GM10266 (cell line): ENCODE data around the gene NAV2.
"Not testable (repeated sequence)": the region's sequence is repeated elsewhere in the genome, so short reads cannot be mapped to it uniquely, and the experiment has no call there.

Source experiments
- DNase-seq: peaks from one replicate; pipeline ENCODE4 v3.0.0; 2012; ENCODE audit errors: extremely low spot score
- TF ChIP-seq, protein P1 (sequence below): IDR thresholded peaks from 2 replicates; pipeline ENCODE4 v1.5.1; 2012; ENCODE audit warnings: mild to moderate bottlenecking, low read depth; ENCODE audit not compliant: control insufficient read depth, insufficient read depth; ENCODE audit errors: missing control alignments

NAV2 gene

DNA sequence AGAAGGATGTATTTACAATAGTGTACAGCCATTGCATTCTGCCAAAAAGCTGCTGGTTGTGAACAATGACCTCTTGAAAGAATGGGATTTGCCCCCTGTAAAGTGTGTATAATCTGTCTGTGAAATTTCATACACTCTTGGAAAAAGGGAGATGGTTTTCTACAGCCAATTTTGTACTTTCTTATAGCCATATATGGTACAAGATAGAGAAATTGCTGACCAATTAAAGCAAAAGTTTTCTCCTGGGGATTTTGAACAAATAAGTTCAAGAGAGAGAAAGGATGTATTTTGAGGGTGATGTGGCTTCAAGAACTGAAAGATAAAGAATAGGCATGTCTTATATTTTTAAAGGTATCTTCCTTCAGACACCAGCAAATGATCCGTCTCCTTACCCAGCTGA is 211.0 kb downstream of the NAV2 start:
- TF ChIP-seq, protein P1, sequence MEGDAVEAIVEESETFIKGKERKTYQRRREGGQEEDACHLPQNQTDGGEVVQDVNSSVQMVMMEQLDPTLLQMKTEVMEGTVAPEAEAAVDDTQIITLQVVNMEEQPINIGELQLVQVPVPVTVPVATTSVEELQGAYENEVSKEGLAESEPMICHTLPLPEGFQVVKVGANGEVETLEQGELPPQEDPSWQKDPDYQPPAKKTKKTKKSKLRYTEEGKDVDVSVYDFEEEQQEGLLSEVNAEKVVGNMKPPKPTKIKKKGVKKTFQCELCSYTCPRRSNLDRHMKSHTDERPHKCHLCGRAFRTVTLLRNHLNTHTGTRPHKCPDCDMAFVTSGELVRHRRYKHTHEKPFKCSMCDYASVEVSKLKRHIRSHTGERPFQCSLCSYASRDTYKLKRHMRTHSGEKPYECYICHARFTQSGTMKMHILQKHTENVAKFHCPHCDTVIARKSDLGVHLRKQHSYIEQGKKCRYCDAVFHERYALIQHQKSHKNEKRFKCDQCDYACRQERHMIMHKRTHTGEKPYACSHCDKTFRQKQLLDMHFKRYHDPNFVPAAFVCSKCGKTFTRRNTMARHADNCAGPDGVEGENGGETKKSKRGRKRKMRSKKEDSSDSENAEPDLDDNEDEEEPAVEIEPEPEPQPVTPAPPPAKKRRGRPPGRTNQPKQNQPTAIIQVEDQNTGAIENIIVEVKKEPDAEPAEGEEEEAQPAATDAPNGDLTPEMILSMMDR = no peak
- no peak for DNase-seq

GRCh38 chr11:19924311-19924710 is 211.7 kb downstream of the NAV2 start:
- TF ChIP-seq, protein P1 = no peak
- DNase-seq = no peak

DNA sequence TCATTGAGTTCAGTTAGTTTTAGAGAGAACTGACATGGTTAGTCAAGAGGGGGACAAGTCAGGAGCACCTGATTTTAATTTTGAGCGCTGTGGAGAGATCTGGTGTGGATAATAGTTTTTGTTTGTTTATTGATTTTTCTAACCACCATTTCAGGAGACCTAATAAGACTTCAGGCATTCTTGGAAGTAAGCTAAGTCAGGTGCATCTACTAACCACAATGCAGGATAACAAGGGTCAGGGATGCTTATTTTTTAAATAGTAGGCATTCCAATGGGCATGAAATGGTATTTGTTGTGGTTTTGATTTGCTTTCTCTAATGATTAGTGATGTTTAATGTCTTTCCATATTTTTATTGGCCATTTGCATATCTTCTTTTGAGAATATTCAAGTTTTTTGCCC is 212.1 kb downstream of the NAV2 start:
- TF ChIP-seq, protein P1 = no peak
- no peak for DNase-seq

DNA sequence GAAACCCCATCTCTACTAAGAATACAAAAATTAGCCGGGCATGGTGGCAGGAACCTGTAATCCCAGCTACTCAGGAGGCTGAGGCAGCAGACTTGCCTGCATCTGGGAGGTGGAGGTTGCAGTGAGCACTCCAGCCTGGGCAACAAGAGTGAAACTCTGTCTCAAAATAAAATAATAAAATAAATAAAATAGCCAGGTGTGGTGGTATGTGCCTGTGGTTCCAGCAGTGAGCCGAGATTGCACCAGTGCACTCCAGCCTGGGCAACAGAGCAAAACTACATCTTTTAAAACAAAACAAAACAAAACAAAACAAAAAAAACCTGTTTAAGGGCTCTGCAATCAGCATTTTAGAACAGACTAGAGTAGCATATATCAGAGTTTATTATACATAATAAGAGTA is 214.8 kb downstream of the NAV2 start:
- not testable (repeated sequence) for DNase-seq

- no peak for DNase-seq
- TF ChIP-seq, protein P1 = no peak
Measured at GRCh38 chr11:19929147-19929546, 216.5 kb downstream of the NAV2 start.

DNA sequence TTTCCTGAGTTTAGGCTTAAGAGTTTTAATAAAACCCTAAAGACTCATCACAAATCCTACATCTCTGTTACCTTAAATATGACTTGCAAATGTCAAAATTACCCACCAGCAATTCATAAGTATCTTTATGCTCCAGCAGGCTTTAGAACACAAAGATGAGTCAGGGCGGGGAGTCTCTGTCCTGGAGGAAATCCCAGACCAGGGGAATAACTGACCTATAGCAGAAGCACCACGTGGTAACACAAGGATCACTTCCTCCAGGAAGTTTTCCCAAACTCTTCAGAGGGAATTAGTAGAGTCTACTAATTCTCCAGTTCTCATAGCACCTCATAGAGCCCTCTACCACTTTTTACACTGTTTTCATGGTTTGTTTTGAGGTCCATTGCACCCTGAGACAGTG is 217.0 kb downstream of the NAV2 start:
- TF ChIP-seq, protein P1 = no peak

GRCh38 chr11:19931141-19931770 is 218.6 kb downstream of the NAV2 start:
- TF ChIP-seq, protein P1 = no peak
- no peak for DNase-seq

More for the DNA sequence above, 217.0 kb downstream of the NAV2 start:
- DNase-seq = no peak
